COLO829 (cell line): Measurements from ENCODE around the gene IFNL2.
"Not testable (repeated sequence)": the region's sequence is repeated elsewhere in the genome, so short reads cannot be mapped to it uniquely, and the experiment has no call there.

ENCODE experiments used
- DNase-seq: peaks from one replicate; pipeline ENCODE4 v3.0.0; 2012; ENCODE audit warnings: low spot score

IFNL2 gene

GRCh38 chr19:39253374-39254149, 14.6 kb upstream of the IFNL2 start:
- no peak for DNase-seq

GRCh38 chr19:39254531-39255345, 13.5 kb upstream of the IFNL2 start:
- DNase-seq: no peak

DNA sequence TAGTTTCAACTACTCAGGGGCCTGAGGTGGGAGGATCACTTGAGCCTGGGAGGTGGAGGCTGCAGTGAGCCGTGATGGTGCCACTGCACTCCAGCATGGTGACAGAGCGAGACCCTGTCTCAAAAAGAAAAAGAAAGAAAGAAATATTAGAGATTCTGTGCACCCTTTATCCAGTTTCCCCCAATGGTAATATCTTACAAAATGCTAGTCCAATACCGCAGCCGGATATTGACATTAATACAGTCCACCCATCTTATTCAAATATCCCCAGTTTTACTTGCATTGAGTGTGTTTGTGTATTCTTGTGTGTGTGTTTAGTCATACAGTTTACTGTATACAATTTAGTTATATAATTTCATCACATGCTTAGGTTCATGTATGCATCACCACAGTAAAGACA, 11.0 kb upstream of the IFNL2 start:
- no peak for DNase-seq

- DNase-seq: no peak
These were observed 6.5 kb upstream of the IFNL2 start for GRCh38 chr19:39261704-39262103.

- DNase-seq: no peak
These were observed 5.7 kb upstream of the IFNL2 start for GRCh38 chr19:39262496-39262895.

DNA sequence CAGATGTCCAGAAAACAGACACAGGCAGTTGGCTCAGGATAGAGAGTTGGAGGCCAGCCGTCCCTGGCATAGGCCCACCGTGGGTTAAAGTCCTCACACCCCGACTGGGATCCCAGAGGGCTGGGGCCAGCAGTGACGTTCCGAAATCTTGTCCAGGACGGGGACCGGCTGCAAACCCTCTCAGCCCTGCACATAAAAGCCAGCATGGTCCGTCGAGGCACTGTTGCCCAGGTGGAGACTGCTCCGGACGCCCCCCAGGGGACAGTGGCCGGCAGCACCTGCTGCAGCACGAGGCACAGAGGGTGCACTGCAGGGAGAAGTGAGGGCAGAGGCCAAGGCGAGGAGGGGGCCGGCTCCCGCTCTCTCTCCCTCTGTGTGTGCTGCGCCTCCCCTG, 4.3 kb upstream of the IFNL2 start:
- DNase-seq: no peak

DNA sequence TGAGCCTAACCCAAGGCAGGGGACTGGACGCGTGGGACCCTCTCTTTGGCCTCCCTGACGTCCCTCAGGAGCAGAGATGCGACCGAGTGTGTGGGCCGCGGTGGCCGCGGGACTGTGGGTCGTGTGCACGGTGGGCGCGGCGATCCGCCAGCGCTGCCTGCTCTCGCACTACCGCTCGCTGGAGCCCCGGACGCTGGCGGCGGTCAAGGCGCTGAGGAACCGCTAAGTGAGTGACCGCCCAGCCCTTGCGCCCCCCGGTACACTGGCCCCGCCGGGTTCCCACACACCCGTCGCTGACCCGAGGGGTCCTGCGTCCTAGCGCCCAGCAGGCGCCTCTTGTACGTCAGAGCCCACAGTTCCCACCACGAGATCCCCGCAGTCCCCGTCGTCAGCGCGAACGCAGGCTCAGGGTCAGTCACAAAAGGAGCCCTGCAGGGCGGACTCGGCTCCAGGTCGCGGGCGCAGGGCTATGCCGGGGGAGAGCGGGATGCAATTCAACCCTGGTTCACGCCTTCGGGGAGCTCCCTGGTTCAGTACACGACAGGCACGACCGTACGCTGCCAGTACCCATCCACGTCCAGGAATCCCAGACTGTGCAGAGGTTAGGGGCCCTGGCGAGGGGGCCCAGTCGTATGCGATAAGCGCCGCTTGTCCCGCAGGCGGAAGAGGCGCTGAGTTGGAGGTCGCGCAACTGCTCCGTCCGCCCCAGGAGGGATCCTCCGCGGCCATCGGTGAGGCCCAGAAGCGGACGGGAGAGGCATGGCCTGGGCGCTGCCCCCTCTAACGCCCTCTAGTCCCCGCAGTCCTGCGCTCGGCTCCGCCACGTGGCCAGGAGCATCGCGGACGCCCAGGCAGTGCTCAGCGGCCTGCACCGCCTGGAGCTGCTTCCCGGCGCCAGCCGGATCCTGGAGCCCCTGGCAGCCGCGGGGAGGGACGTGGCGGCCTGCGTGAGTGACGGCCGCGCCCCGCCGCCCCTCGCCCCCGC, 3.6 kb upstream of the IFNL2 start:
- no peak for DNase-seq

- no peak for DNase-seq
These were observed 2.8 kb upstream of the IFNL2 start for GRCh38 chr19:39265321-39265916.

GRCh38 chr19:39268531-39269223, 481 bp downstream of the IFNL2 start:
- not testable (repeated sequence) for DNase-seq

DNA sequence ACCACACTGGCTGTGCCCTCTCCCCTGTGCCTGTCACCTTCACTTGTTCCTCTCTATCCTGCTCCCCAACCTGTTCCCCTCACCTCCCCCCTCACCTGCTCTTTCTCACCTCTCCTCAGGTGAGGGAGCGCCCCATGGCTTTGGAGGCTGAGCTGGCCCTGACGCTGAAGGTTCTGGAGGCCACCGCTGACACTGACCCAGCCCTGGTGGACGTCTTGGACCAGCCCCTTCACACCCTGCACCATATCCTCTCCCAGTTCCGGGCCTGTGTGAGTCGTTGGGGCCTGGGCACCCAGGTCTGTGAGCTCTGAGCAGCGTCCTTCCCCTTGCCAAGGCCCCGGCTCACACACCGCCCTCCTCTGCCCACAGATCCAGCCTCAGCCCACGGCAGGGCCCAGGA, 1.2 kb downstream of the IFNL2 start:
- DNase-seq: not testable (repeated sequence)

- DNase-seq: no peak
These were observed 2.1 kb downstream of the IFNL2 start for GRCh38 chr19:39270036-39270871.

DNA sequence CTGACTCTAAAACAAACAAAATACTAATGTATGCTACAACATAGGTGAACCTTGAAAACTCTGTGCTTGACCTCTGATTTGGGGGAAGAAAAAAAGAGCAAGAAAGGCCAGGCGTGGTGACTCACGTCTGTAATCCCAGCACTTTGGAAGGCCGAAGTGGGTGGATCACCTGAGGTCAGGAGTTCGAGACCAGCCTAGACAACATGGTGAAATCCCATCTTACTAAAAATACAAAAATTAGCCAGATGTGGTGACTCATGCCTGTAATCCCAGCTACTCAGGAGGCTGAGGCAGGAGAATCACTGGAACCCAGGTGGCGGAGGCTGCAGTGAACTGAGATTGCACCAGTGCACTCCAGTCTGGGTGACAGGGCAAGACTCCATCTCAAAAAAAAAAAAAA, 5.7 kb downstream of the IFNL2 start:
- not testable (repeated sequence) for DNase-seq

GRCh38 chr19:39275578-39275977, 7.4 kb downstream of the IFNL2 start:
- DNase-seq: no peak

GRCh38 chr19:39276740-39277139, 8.5 kb downstream of the IFNL2 start:
- DNase-seq: no peak

GRCh38 chr19:39277598-39277997, 9.4 kb downstream of the IFNL2 start:
- no peak for DNase-seq

- no peak for DNase-seq
These were observed 13.8 kb downstream of the IFNL2 start for GRCh38 chr19:39282021-39282420.

GRCh38 chr19:39284032-39284431, 15.8 kb downstream of the IFNL2 start:
- no peak for DNase-seq

GRCh38 chr19:39293394-39293793, 25.2 kb downstream of the IFNL2 start:
- no peak for DNase-seq

DNA sequence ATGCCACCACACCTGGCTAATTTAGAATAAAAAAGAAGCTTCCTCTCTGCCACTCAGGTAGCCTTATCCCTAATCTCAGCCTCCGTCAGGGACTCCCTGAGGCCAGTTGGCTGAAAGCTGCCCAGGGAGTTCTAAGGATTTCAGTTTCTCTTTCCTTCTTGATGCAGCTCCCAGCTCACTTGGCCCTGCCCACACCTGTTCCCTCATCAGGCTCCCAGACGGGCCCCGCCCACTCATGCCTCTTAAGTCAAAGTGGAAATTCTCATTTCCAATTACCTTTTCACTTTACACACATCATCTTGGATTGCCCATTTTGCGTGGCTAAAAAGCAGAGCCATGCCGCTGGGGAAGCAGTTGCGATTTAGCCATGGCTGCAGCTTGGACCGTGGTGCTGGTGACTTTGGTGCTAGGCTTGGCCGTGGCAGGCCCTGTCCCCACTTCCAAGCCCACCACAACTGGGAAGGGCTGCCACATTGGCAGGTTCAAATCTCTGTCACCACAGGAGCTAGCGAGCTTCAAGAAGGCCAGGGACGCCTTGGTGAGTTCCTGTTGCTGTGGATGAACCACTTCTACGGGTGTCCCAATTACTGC, 28.0 kb downstream of the IFNL2 start, which contains the start of gene IFNL1:
Gene IFNL1, plus strand, starts transcription at position 353 of the 591 bp plus-strand sequence. Its CDS starts 15 bp downstream, at position 368.
- DNase-seq: no peak

- no peak for DNase-seq
These were observed 28.7 kb downstream of the IFNL2 start for GRCh38 chr19:39296906-39297305.
